ENCODE measurements around the gene SDC1. TPM values are rescaled to one million over a fixed set of nuclear protein-coding genes. Genes with fewer than 3 reads are reported as not detected.
A peak's percentile ranks its signal among the peaks of the same experiment; 100 is the strongest.

The SDC1 gene
- total RNA-seq, 1 donor from 2014 or later, result 184 TPM

DNA sequence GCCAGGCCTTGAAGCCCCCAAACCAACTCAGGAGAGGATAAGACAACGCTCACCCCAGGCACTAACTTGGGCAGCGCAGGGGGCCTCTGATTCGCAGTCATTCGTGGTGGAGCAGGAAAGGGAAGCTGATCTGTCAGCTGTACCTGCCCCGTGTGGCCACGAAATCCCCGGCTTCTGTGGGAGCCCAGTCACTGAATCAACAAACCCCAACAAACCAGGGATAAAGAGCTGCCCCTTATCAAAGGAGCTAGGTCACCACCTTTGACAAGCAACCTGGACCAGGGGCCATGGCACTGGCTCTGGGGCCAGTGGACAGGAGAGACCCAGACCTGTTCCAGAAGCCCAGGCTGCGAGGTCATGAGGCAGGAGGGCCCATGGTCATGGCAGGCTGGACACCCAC is 14.5 kb downstream of the SDC1 start:
- Histone ChIP-seq H3K27ac (peak overlapping the region; percentile 86), H3K4me3 (no peak overlapping the region), H3K27me3 (no peaks in the 10 kb centered on the region), H3K9me3 (no peaks in the 10 kb centered on the region), H3K36me3 (no peaks in the 10 kb centered on the region), H3K4me1 (peaks cover 91% of the 10 kb centered on the region)
- no peak for DNase-seq (ENCODE audit: extremely low spot score in 2 of 2)
- no peak for TF ChIP-seq POLR2AphosphoS5 (IDR thresholded peaks at IDR 0.05; ENCODE audit: insufficient read depth in 1 of 2, low read depth in 1 of 2)
- TF ChIP-seq POLR2A (IDR thresholded peaks at IDR 0.05), result no peak
- TF ChIP-seq, protein P1, sequence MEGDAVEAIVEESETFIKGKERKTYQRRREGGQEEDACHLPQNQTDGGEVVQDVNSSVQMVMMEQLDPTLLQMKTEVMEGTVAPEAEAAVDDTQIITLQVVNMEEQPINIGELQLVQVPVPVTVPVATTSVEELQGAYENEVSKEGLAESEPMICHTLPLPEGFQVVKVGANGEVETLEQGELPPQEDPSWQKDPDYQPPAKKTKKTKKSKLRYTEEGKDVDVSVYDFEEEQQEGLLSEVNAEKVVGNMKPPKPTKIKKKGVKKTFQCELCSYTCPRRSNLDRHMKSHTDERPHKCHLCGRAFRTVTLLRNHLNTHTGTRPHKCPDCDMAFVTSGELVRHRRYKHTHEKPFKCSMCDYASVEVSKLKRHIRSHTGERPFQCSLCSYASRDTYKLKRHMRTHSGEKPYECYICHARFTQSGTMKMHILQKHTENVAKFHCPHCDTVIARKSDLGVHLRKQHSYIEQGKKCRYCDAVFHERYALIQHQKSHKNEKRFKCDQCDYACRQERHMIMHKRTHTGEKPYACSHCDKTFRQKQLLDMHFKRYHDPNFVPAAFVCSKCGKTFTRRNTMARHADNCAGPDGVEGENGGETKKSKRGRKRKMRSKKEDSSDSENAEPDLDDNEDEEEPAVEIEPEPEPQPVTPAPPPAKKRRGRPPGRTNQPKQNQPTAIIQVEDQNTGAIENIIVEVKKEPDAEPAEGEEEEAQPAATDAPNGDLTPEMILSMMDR (IDR thresholded peaks at IDR 0.05), result no peak
- intact Hi-C loops (cut with DNase I), result no loop called here

DNA sequence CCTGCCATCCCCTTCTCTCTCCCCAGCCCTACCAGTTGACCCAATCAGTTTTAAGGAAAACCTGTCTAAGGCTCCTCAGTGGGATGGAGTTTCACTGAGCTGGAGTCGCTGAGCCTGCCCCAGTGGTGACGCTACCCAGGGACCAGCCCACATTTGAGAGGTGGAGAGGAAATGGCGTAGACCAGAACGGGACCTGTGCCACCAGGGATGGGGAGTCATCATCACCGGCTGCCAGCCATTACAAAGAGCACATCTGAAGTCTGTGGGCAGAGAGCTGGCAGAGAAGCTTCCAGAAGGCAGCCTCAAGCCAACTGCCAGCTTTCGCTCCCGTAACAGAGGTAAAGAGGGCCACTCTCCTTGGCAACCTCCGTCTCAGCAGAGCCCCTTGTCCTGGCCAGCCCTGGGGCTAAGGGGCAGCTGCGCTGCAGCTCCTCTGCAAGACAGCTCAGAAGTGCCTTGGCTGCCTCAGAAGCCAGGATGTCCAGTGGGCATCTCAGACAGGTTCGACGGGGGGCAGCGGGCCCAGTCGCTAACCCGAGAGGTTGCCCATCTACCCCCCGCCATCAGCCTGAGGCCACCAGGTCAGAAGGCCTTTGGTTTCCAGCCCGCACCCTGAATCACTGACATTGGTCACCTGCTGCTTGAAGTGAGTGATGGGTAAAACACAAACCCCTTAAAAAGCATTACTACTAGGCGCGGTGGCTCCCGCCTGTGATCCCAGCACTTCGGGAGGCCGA is 15.4 kb downstream of the SDC1 start:
- no peak for DNase-seq (ENCODE audit: extremely low spot score in 2 of 2)

DNA sequence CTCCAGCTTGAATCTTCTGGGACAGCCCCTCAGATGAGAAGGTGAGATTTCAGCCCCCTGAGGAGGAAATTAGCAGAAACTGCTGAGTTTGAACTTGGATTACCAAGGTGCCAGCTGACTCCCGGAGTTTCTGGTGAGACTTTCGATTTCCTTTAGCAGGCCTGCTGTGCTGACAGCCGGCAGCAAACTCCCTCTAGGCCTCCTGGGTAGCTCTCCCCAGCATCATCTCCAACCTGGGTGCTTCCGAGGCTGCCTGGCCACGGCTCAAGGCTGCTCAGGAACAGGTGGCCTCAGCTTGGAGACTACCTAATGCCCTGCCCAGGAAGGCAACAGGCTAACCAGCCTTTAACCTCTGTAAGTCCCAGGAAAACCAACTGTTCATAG is 16.5 kb downstream of the SDC1 start:
- no peaks in the 10 kb centered on the region for H3K9me3 ChIP-seq
- H3K4me1 ChIP-seq, result peaks cover 74% of the 10 kb centered on the region
- TF ChIP-seq, protein P1 (IDR thresholded peaks at IDR 0.05), result no peak
- TF ChIP-seq POLR2AphosphoS5 (IDR thresholded peaks at IDR 0.05; ENCODE audit: insufficient read depth in 1 of 2, low read depth in 1 of 2) (no peak), POLR2A (IDR thresholded peaks at IDR 0.05) (no peak)
- no peaks in the 10 kb centered on the region for H3K36me3 ChIP-seq
- peak overlapping the region; percentile 86 for H3K27ac ChIP-seq
- intact Hi-C loops (cut with DNase I), result no loop called here
- no peak for DNase-seq (ENCODE audit: extremely low spot score in 2 of 2)
- H3K4me3 ChIP-seq, result no peak overlapping the region
- H3K27me3 ChIP-seq, result no peaks in the 10 kb centered on the region

More for the DNA sequence above, 15.4 kb downstream of the SDC1 start:
- peak in 1 of 2 donors; percentile 21 for TF ChIP-seq POLR2AphosphoS5 (IDR thresholded peaks at IDR 0.05; ENCODE audit: insufficient read depth in 1 of 2, low read depth in 1 of 2)
- TF ChIP-seq, protein P1 (IDR thresholded peaks at IDR 0.05), result no peak
- no peaks in the 10 kb centered on the region for H3K36me3 ChIP-seq
- peaks cover 82% of the 10 kb centered on the region for H3K4me1 ChIP-seq
- no peaks in the 10 kb centered on the region for H3K27me3 ChIP-seq
- no peaks in the 10 kb centered on the region for H3K9me3 ChIP-seq
- no peak overlapping the region for H3K4me3 ChIP-seq
- H3K27ac ChIP-seq, result peak overlapping the region; percentile 86
- intact Hi-C loops (cut with DNase I), result no loop called here

DNA sequence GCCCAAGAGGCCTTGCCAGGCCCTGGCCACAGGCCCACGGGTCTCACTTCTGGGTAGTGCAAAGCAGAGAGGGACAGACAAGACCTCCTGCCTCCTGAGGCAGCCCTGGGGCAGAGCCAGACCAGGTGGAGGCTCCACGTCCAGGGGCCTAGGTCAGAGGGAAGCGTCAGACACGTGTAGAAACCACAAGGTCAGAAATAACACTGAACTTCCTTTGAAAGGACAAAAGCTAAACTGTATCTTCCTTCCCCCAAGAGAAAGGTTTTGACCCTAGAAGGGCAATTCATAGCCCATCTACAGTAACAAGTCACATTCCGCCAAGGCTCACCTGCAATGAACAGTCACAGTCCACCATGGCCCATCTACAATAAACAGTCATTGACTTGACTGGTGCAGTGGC is 17.9 kb downstream of the SDC1 start:
- H3K27ac ChIP-seq, result peak overlapping the region; percentile 86
- H3K4me3 ChIP-seq, result no peak overlapping the region
- intact Hi-C loops (cut with DNase I), result no loop called here
- TF ChIP-seq, protein P1 (IDR thresholded peaks at IDR 0.05), result no peak
- TF ChIP-seq POLR2A (IDR thresholded peaks at IDR 0.05) (no peak), POLR2AphosphoS5 (IDR thresholded peaks at IDR 0.05; ENCODE audit: insufficient read depth in 1 of 2, low read depth in 1 of 2) (no peak)
- H3K4me1 ChIP-seq, result peaks cover 66% of the 10 kb centered on the region
- no peaks in the 10 kb centered on the region for H3K9me3 ChIP-seq
- H3K27me3 ChIP-seq, result no peaks in the 10 kb centered on the region
- peaks cover 0 to 10% of the 10 kb centered on the region in 2 donors for H3K36me3 ChIP-seq
- no peak for DNase-seq (ENCODE audit: extremely low spot score in 2 of 2)

DNA sequence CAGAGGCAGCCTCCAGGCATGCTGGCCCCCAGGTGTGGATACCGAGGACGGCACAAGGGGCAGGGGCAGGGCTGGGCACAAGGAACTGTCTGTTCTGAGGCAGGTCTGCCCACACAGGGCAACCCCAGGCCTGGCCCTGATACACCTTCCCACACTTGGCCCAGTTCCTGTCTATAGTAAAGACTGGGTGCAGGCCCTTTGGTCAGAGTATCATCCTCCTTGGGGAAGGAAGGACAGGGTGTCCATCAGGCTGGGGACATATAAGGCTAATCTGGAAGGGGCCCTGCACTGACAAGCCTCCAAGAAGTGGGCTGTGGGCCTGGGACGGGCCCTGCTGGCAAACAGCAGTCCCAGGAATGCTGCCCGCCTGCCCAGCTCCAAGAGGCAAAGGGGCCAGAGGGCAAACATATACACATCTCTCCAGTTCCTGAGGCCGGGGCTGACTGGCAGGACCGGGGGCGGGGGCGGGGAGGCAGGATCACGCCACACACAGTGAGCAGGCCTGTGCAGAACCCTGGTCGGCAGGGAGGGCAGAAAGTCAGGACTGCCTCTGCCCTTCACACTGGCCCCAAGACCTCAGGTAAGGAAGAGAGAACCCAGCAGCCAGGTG is 18.9 kb downstream of the SDC1 start:
- Histone ChIP-seq H3K4me3 (no peak overlapping the region), H3K27ac (peak overlapping the region; percentile 86), H3K9me3 (no peaks in the 10 kb centered on the region), H3K36me3 (peaks cover 0 to 10% of the 10 kb centered on the region in 2 donors), H3K4me1 (peaks cover 56% of the 10 kb centered on the region), H3K27me3 (no peaks in the 10 kb centered on the region)
- DNase-seq (ENCODE audit: extremely low spot score in 2 of 2), result no peak
- TF ChIP-seq POLR2AphosphoS5 (IDR thresholded peaks at IDR 0.05; ENCODE audit: insufficient read depth in 1 of 2, low read depth in 1 of 2) (no peak), POLR2A (IDR thresholded peaks at IDR 0.05) (no peak)
- TF ChIP-seq, protein P1 (IDR thresholded peaks at IDR 0.05), result no peak
- intact Hi-C loops (cut with DNase I), result no loop called here

Measured in vagina (tissue), 2 donors.